Pancreas (tissue), 10 donors: ENCODE measurements around the gene PTBP3. TPM values are rescaled to one million over a fixed set of nuclear protein-coding genes. Genes with fewer than 3 reads are reported as not detected.

ENCODE experiments used
- ATAC-seq, 4 donors: fragments of 200-7000 bp; cut with Tn5 transposase; one replicate each; pipeline versions ENCODE4 v1.8.0 to v1.9.1; 2020; ENCODE audit warnings: mild to moderate bottlenecking in 4 of 4, moderate library complexity in 4 of 4
- DNase-seq, 6 donors: peaks; one replicate each; pipeline ENCODE4 v3.0.0-alpha.2; 2020
- FAIRE-seq: peaks from 2 replicates; lab custom pipeline; 2012; peaks lifted over from hg19 to GRCh38; lab: Jason Lieb, UNC
- H3K27ac ChIP-seq, 4 donors: fragments of 200-600 bp; sonication (generic); 1 replicate in 3 of 4; 2 replicates in 1 of 4; pipeline versions ENCODE4 v1.5.0 to v1.8.0; 2020
- H3K27me3 ChIP-seq, 4 donors: fragments of 200-600 bp; one replicate each; pipeline ENCODE4 v1.8.0; 2021
- H3K36me3 ChIP-seq, 3 donors: fragments of 200-600 bp; sonication (generic) in 1 of 3; one replicate each; pipeline versions ENCODE4 v1.5.0 to v1.8.0; 2020 to 2021
- H3K4me1 ChIP-seq, 3 donors: fragments of 200-600 bp; one replicate each; pipeline ENCODE4 v1.8.0; 2021
- H3K4me3 ChIP-seq, 4 donors: fragments of 200-600 bp; sonication (generic) in 2 of 4; one replicate each; pipeline versions ENCODE4 v1.5.0 to v1.8.0; 2020 to 2021
- H3K9me3 ChIP-seq, 4 donors: fragments of 200-600 bp; one replicate each; pipeline ENCODE4 v1.8.0; 2021
- CTCF ChIP-seq, 4 donors: fragments of 200-600 bp; sonication (generic) in 3 of 4; IDR thresholded peaks; one replicate each; pipeline versions ENCODE4 v1.5.0 to v1.8.0; 2021; ENCODE audit warnings: antibody characterized with exemption in 4 of 4
- WGBS, 2 donors: extraction: QIAGEN DNeasy Blood & Tissue Kit; methylation state at CpG; one replicate each; pipeline ENCODE4 v1.1.7; 2013; 5-methylcytosine and 5-hydroxymethylcytosine counted together
- intact Hi-C, 3 donors: fragments of 100-400 bp; cut with DNase I; formaldehyde crosslinking; loops; one replicate each; pipeline versions ENCODE4 v1.11.1 to v1.14.2; 2022
- polyA plus RNA-seq, 2 donors: library from polyadenylated mRNA; stranded (reverse); fragments of 200-250 nt; gene quantifications; one replicate each; pipeline ENCODE4 v1.2.3, GENCODE V29; 2013
- total RNA-seq, 6 donors: library from RNA; stranded (reverse); fragmentation: NEBNext Ultra II Directional in 4 of 6; extraction: Animal tissue kit (Norgen Biotek cat#: 25700) in 4 of 6; gene quantifications; one replicate each; pipeline versions ENCODE4 v1.2.1 to v1.2.4, GENCODE V29; 2021 to 2023
- donor health status: healthy with polysubstance abuse.
- donor health status: DM: no; HTN: no; CAD: no; lungs with moderate emphysema.
- donor health status: DM: no; HTN: no; CAD: no.
- donor health status: control.
- donor health status: control.
- donor health status: Bipolar disorder and iron deficiency.
- donor health status: DM: yes; HTN: yes; CAD: no.
- donor health status: DM: no; HTN: no; CAD: no.
- donor health status: DM: no; HTN: no; CAD: no.
- donor health status: DM: yes; HTN: yes; CAD: no.

PTBP3 gene
- total and polyA plus RNA-seq, 8 donors: 4.4 to 51.5 (median 28.3) TPM

- Histone ChIP-seq H3K4me1 (no peaks in the 10 kb centered on the region), H3K36me3 (no peaks in the 10 kb centered on the region), H3K27me3 (no peaks in the 10 kb centered on the region), H3K4me3 (no peak overlapping the region), H3K27ac (no peak overlapping the region), H3K9me3 (no peaks in the 10 kb centered on the region)
- DNase-seq: no peak
- TF ChIP-seq CTCF (IDR thresholded peaks at IDR 0.05): peak; percentile 13 to 60 (median 40)
- intact Hi-C loops: loop anchor here in 2 of 3 donors (10.0 kb wide), 2 partner anchors 63 to 247 kb away; no protein-coding TSS in a partner anchor
- WGBS, 2 donors: 17 to 18% methylated on average over 4 of the region's 4 CpGs
- ATAC-seq: peak in 3 of 4 donors; percentile 77 to 80 (median 79)
- FAIRE-seq: peak; percentile 91
Observed at GRCh38 chr9:112361601-112362000, 28.2 kb upstream of the PTBP3 start.

GRCh38 chr9:112360047-112360804 is 26.8 kb upstream of the PTBP3 start:
- H3K4me1 ChIP-seq: no peaks in the 10 kb centered on the region
- H3K9me3 ChIP-seq: no peaks in the 10 kb centered on the region
- ATAC-seq: no peak
- no peaks in the 10 kb centered on the region for H3K27me3 ChIP-seq
- intact Hi-C loops: loop anchor here in 2 of 3 donors (10.0 kb wide), 2 partner anchors 65 to 245 kb away; no protein-coding TSS in a partner anchor
- no peak overlapping the region for H3K27ac ChIP-seq
- no peak for DNase-seq
- TF ChIP-seq CTCF (IDR thresholded peaks at IDR 0.05): no peak
- 78 to 85% methylated on average over 5 of the region's 5 CpGs for WGBS, 2 donors
- no peaks in the 10 kb centered on the region for H3K36me3 ChIP-seq
- no peak for FAIRE-seq
- H3K4me3 ChIP-seq: no peak overlapping the region

- no peak overlapping the region for H3K27ac ChIP-seq
Observed at GRCh38 chr9:112355427-112355897, 22.0 kb upstream of the PTBP3 start.

GRCh38 chr9:112354081-112354743 is 20.8 kb upstream of the PTBP3 start:
- ATAC-seq (no peak), DNase-seq (no peak), FAIRE-seq (no peak)
- H3K27ac ChIP-seq: no peak overlapping the region
- no peaks in the 10 kb centered on the region for H3K36me3 ChIP-seq
- H3K9me3 ChIP-seq: no peaks in the 10 kb centered on the region
- no peak for TF ChIP-seq CTCF (IDR thresholded peaks at IDR 0.05)
- H3K4me3 ChIP-seq: no peak overlapping the region
- intact Hi-C loops: no loop called here
- WGBS, 2 donors: 59 to 65% methylated on average over 1 of the region's 1 CpG
- H3K4me1 ChIP-seq: no peaks in the 10 kb centered on the region
- H3K27me3 ChIP-seq: no peaks in the 10 kb centered on the region

More at GRCh38 chr9:112355427-112355897, 22.0 kb upstream of the PTBP3 start:
- no peak for FAIRE-seq
- no peak overlapping the region for H3K4me3 ChIP-seq
- no peak for DNase-seq
- WGBS, 2 donors: 78 to 89% methylated on average over 8 of the region's 8 CpGs
- no peaks in the 10 kb centered on the region for H3K27me3 ChIP-seq
- H3K4me1 ChIP-seq: no peaks in the 10 kb centered on the region
- intact Hi-C loops: no loop called here
- no peaks in the 10 kb centered on the region for H3K9me3 ChIP-seq
- TF ChIP-seq CTCF (IDR thresholded peaks at IDR 0.05): no peak
- H3K36me3 ChIP-seq: no peaks in the 10 kb centered on the region
- no peak for ATAC-seq
